Transverse colon (tissue), 4 donors: ENCODE results near the gene SYT7.

Source experiments
- EP300 ChIP-seq: sonication (generic); formaldehyde crosslinking; IDR thresholded peaks from one replicate; pipeline ENCODE4 v1.6.1; 2017; ENCODE audit warnings: antibody characterized with exemption, low read depth
- POLR2AphosphoS5 ChIP-seq, 3 donors: sonication (generic); formaldehyde crosslinking; IDR thresholded peaks; one replicate each; pipeline ENCODE4 v1.6.1; 2016; ENCODE audit warnings: antibody characterized with exemption in 3 of 3
- TF ChIP-seq, protein P1 (sequence below), 5 experiments: fragments of 200-600 bp in 3 of 5; fragments of 450-650 bp in 2 of 5; sonication (generic) in 3 of 5; IDR thresholded peaks; 1 replicate in 2 of 5; 2 replicates in 3 of 5; pipeline ENCODE4 v1.5.1; 2016 to 2017; ENCODE audit warnings: antibody characterized with exemption in 5 of 5, inconsistent platforms in 3 of 5, mild to moderate bottlenecking in 2 of 5, moderate library complexity in 1 of 5

DNA sequence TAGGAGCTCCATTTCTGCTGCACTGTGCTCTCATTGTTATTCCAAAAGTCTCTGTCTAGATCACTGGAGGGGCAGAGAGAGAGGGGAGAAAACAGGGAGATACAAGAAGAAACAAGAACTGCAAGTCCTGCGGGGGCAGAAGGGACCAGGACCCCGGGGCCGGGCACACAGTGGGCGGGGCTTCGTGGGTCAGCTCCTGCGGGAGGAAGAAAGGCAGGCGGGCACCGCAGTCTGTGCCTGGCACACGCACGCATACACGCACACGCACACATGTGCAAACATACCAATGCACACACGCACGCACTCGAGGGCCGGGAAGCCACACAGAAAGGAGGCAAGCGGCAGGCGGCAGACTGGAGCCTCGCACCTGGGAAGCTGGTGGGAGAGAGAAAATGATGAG is 33.6 kb downstream of the SYT7 start:
- TF ChIP-seq, protein P1, sequence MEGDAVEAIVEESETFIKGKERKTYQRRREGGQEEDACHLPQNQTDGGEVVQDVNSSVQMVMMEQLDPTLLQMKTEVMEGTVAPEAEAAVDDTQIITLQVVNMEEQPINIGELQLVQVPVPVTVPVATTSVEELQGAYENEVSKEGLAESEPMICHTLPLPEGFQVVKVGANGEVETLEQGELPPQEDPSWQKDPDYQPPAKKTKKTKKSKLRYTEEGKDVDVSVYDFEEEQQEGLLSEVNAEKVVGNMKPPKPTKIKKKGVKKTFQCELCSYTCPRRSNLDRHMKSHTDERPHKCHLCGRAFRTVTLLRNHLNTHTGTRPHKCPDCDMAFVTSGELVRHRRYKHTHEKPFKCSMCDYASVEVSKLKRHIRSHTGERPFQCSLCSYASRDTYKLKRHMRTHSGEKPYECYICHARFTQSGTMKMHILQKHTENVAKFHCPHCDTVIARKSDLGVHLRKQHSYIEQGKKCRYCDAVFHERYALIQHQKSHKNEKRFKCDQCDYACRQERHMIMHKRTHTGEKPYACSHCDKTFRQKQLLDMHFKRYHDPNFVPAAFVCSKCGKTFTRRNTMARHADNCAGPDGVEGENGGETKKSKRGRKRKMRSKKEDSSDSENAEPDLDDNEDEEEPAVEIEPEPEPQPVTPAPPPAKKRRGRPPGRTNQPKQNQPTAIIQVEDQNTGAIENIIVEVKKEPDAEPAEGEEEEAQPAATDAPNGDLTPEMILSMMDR (IDR thresholded peaks at IDR 0.05), result no peak
- TF ChIP-seq POLR2AphosphoS5 (IDR thresholded peaks at IDR 0.05), result no peak
- no peak for TF ChIP-seq EP300
